ENCODE results near the gene OR4E2.

DNA sequence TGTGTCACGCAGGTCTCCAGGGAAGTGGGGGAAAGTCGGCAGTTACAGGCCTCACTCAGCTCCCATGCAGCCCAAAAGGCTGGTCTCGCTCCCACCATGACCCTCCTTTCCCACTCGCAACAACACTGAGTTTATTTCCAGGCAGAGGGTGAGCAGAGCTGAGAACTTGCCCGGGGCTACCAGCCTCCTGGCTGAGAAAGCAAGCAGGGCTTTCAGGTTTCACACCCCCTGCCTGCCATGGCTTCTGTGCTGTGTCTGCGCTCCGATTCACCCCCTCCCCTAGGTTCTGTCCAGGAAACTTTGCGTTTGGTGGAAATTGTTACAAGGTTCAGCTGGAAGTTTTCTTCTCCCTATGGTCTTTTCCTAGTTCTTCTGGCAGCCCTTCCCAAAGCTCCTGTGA lies 36.0 kb upstream of the OR4E2 start:
- TF ChIP-seq, protein P1, sequence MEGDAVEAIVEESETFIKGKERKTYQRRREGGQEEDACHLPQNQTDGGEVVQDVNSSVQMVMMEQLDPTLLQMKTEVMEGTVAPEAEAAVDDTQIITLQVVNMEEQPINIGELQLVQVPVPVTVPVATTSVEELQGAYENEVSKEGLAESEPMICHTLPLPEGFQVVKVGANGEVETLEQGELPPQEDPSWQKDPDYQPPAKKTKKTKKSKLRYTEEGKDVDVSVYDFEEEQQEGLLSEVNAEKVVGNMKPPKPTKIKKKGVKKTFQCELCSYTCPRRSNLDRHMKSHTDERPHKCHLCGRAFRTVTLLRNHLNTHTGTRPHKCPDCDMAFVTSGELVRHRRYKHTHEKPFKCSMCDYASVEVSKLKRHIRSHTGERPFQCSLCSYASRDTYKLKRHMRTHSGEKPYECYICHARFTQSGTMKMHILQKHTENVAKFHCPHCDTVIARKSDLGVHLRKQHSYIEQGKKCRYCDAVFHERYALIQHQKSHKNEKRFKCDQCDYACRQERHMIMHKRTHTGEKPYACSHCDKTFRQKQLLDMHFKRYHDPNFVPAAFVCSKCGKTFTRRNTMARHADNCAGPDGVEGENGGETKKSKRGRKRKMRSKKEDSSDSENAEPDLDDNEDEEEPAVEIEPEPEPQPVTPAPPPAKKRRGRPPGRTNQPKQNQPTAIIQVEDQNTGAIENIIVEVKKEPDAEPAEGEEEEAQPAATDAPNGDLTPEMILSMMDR (IDR thresholded peaks at IDR 0.05) = no peak
- TF ChIP-seq POLR2AphosphoS5 (IDR thresholded peaks at IDR 0.05) = no peak
